GM13977 (cell line): ENCODE data around the gene SPDYE3.
"Not testable (repeated sequence)": the region's sequence is repeated elsewhere in the genome, so short reads cannot be mapped to it uniquely, and the experiment has no call there.

Experiments used
- DNase-seq: peaks from one replicate; pipeline ENCODE4 v3.0.0; 2012; ENCODE audit warnings: low spot score
- CTCF ChIP-seq: IDR thresholded peaks from 2 replicates; pipeline ENCODE4 v1.5.1; 2012; ENCODE audit warnings: mild to moderate bottlenecking, control low read depth; ENCODE audit not compliant: insufficient read depth; ENCODE audit errors: extremely low read depth, missing control alignments
- in situ Hi-C: fragments of 300-500 bp; cut with MboI; formaldehyde crosslinking; loops from one replicate; pipeline ENCODE4 v1.12.0; 2022; ENCODE audit warnings: low sequenced_read_pairs, low pct_unique_long_range_greater_than_20kb, mixed read lengths, inconsistent platforms; ENCODE audit not compliant: unreplicated experiment

Gene SPDYE3

GRCh38 chr7:100364480-100364879 lies 57.0 kb downstream of the SPDYE3 start:
- TF ChIP-seq CTCF, result no peak
- in situ Hi-C loops, result no loop called here

GRCh38 chr7:100365998-100366367 lies 58.5 kb downstream of the SPDYE3 start:
- in situ Hi-C loops, DNase-seq: not testable (repeated sequence)

More at GRCh38 chr7:100364480-100364879, 57.0 kb downstream of the SPDYE3 start:
- DNase-seq, result no peak

- in situ Hi-C loops, result no loop called here
- TF ChIP-seq CTCF, result peak; percentile 17
- peak; percentile 58 for DNase-seq
Measured at GRCh38 chr7:100366411-100367250, 59.1 kb downstream of the SPDYE3 start.

- in situ Hi-C loops, result no loop called here
- DNase-seq, result no peak
- TF ChIP-seq CTCF, result no peak
Measured at GRCh38 chr7:100367251-100367620, 59.7 kb downstream of the SPDYE3 start.

GRCh38 chr7:100367676-100368613 lies 60.4 kb downstream of the SPDYE3 start:
- DNase-seq, result no peak
- in situ Hi-C loops, result no loop called here
- TF ChIP-seq CTCF, result no peak

GRCh38 chr7:100369105-100369504 lies 61.6 kb downstream of the SPDYE3 start:
- in situ Hi-C loops, result no loop called here
- no peak for TF ChIP-seq CTCF
- DNase-seq, result peak; percentile 77

GRCh38 chr7:100370303-100370702 lies 62.8 kb downstream of the SPDYE3 start:
- in situ Hi-C loops, result no loop called here
- DNase-seq, result no peak
- no peak for TF ChIP-seq CTCF
